Measurements from ENCODE around the gene YKT6.

- no peak for TF ChIP-seq EZH2 (IDR thresholded peaks at IDR 0.05; ENCODE audit: low read depth, unreplicated experiment)
- TF ChIP-seq POLR2AphosphoS5 (IDR thresholded peaks at IDR 0.05; ENCODE audit: low read depth) = no peak
- no peak for TF ChIP-seq CREB1 (CRISPR knock-in tag; IDR thresholded peaks at IDR 0.05; ENCODE audit: low read depth)
- no peak for TF ChIP-seq CTCF (conservative IDR thresholded peaks at IDR 0.05; ENCODE audit: low read depth in 2 of 2)
- no peak for TF ChIP-seq REST (IDR thresholded peaks at IDR 0.05; ENCODE audit: unreplicated experiment)
- TF ChIP-seq JUNB (IDR thresholded peaks at IDR 0.05; ENCODE audit: unreplicated experiment) = no peak
- TF ChIP-seq EZH2phosphoT487 (IDR thresholded peaks at IDR 0.05; ENCODE audit: unreplicated experiment) = no peak
- TF ChIP-seq ETS1 (IDR thresholded peaks at IDR 0.05) = no peak
- no peak for TF ChIP-seq ZNF331 (CRISPR knock-in tag; IDR thresholded peaks at IDR 0.05; ENCODE audit: low read depth)
- TF ChIP-seq, protein P1, sequence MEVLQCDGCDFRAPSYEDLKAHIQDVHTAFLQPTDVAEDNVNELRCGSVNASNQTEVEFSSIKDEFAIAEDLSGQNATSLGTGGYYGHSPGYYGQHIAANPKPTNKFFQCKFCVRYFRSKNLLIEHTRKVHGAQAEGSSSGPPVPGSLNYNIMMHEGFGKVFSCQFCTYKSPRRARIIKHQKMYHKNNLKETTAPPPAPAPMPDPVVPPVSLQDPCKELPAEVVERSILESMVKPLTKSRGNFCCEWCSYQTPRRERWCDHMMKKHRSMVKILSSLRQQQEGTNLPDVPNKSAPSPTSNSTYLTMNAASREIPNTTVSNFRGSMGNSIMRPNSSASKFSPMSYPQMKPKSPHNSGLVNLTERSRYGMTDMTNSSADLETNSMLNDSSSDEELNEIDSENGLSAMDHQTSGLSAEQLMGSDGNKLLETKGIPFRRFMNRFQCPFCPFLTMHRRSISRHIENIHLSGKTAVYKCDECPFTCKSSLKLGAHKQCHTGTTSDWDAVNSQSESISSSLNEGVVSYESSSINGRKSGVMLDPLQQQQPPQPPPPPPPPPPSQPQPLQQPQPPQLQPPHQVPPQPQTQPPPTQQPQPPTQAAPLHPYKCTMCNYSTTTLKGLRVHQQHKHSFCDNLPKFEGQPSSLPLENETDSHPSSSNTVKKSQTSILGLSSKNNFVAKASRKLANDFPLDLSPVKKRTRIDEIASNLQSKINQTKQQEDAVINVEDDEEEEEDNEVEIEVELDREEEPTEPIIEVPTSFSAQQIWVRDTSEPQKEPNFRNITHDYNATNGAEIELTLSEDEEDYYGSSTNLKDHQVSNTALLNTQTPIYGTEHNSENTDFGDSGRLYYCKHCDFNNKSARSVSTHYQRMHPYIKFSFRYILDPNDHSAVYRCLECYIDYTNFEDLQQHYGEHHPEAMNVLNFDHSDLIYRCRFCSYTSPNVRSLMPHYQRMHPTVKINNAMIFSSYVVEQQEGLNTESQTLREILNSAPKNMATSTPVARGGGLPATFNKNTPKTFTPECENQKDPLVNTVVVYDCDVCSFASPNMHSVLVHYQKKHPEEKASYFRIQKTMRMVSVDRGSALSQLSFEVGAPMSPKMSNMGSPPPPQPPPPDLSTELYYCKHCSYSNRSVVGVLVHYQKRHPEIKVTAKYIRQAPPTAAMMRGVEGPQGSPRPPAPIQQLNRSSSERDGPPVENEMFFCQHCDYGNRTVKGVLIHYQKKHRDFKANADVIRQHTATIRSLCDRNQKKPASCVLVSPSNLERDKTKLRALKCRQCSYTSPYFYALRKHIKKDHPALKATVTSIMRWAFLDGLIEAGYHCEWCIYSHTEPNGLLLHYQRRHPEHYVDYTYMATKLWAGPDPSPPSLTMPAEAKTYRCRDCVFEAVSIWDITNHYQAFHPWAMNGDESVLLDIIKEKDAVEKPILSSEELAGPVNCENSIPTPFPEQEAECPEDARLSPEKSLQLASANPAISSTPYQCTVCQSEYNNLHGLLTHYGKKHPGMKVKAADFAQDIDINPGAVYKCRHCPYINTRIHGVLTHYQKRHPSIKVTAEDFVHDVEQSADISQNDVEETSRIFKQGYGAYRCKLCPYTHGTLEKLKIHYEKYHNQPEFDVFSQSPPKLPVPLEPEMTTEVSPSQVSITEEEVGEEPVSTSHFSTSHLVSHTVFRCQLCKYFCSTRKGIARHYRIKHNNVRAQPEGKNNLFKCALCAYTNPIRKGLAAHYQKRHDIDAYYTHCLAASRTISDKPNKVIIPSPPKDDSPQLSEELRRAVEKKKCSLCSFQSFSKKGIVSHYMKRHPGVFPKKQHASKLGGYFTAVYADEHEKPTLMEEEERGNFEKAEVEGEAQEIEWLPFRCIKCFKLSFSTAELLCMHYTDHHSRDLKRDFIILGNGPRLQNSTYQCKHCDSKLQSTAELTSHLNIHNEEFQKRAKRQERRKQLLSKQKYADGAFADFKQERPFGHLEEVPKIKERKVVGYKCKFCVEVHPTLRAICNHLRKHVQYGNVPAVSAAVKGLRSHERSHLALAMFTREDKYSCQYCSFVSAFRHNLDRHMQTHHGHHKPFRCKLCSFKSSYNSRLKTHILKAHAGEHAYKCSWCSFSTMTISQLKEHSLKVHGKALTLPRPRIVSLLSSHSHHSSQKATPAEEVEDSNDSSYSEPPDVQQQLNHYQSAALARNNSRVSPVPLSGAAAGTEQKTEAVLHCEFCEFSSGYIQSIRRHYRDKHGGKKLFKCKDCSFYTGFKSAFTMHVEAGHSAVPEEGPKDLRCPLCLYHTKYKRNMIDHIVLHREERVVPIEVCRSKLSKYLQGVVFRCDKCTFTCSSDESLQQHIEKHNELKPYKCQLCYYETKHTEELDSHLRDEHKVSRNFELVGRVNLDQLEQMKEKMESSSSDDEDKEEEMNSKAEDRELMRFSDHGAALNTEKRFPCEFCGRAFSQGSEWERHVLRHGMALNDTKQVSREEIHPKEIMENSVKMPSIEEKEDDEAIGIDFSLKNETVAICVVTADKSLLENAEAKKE (CRISPR knock-in tag; IDR thresholded peaks at IDR 0.05) = no peak
- no peak for TF ChIP-seq NANOG (IDR thresholded peaks at IDR 0.05; ENCODE audit: borderline replicate concordance)
These were observed 15.2 kb downstream of the YKT6 start for GRCh38 chr7:44216019-44216418.
